ENCODE results near the gene MAPRE3. TPM values are rescaled to one million over a fixed set of nuclear protein-coding genes. Genes with fewer than 3 reads are reported as not detected.
A peak's percentile ranks its signal among the peaks of the same experiment; 100 is the strongest.

Gene MAPRE3
- polyA plus RNA-seq, 1 experiment, result 15.3 TPM

GRCh38 chr2:27025861-27026851, 55.7 kb downstream of the MAPRE3 start:
- DNase-seq (ENCODE audit: low read depth), result no peak
- Histone ChIP-seq H3K27me3 (ENCODE audit: control insufficient read depth, insufficient read depth, low read length) (no peaks in the 10 kb centered on the region), H3K4me3 (ENCODE audit: low read depth, low read length) (no peak overlapping the region), H3K36me3 (ENCODE audit: control insufficient read depth, insufficient read depth, low read length) (peaks cover 13% of the 10 kb centered on the region)
- CTCF ChIA-PET, result interaction anchor here (1.2 to 2.1 kb wide), 4 partner anchors 9 to 65 kb away, joined by 3 to 7 read pairs (median 6); no protein-coding TSS in a partner anchor
- no peak for TF ChIP-seq CTCF (IDR thresholded peaks at IDR 0.05; ENCODE audit: insufficient read depth, low read depth, low read length)
- POLR2A ChIA-PET, result no interaction called here

GRCh38 chr2:27027211-27027651, 56.8 kb downstream of the MAPRE3 start:
- TF ChIP-seq CTCF (IDR thresholded peaks at IDR 0.05; ENCODE audit: insufficient read depth, low read depth, low read length), result no peak
- DNase-seq (ENCODE audit: low read depth), result no peak
- ChIA-PET POLR2A (no interaction called here), CTCF (interaction anchor here (1.3 kb wide), 1 partner anchor 10 kb away, joined by 7 read pairs; no protein-coding TSS in a partner anchor)
- Histone ChIP-seq H3K36me3 (ENCODE audit: control insufficient read depth, insufficient read depth, low read length) (peaks cover 13% of the 10 kb centered on the region), H3K4me3 (ENCODE audit: low read depth, low read length) (no peak overlapping the region), H3K27me3 (ENCODE audit: control insufficient read depth, insufficient read depth, low read length) (no peaks in the 10 kb centered on the region)

- no peak for DNase-seq (ENCODE audit: low read depth)
- H3K4me3 ChIP-seq (ENCODE audit: low read depth, low read length), result no peak overlapping the region
- no peak for TF ChIP-seq CTCF (IDR thresholded peaks at IDR 0.05; ENCODE audit: insufficient read depth, low read depth, low read length)
- H3K36me3 ChIP-seq (ENCODE audit: control insufficient read depth, insufficient read depth, low read length), result peaks cover 5% of the 10 kb centered on the region
- ChIA-PET POLR2A (no interaction called here), CTCF (no interaction called here)
- H3K27me3 ChIP-seq (ENCODE audit: control insufficient read depth, insufficient read depth, low read length), result no peaks in the 10 kb centered on the region
Observed at GRCh38 chr2:27029051-27029450, 58.6 kb downstream of the MAPRE3 start.

GRCh38 chr2:27032495-27033252, 62.2 kb downstream of the MAPRE3 start, which contains the start of gene TMEM214:
Gene TMEM214 (plus strand): TSS chr2:27032965. CDS start chr2:27033016, 51 bp downstream.
- ChIA-PET POLR2A (interaction anchor here (1.1 kb wide), 1 partner anchor 18 kb away, joined by 3 read pairs; no protein-coding TSS in a partner anchor), CTCF (interaction anchor here (1.2 to 1.9 kb wide), 5 partner anchors 10 to 71 kb away, joined by 3 to 13 read pairs (median 9); partner anchors contain the start of gene AGBL5)
- peak; percentile 13; the same call in 1 of the 2 replicates for TF ChIP-seq CTCF (IDR thresholded peaks at IDR 0.05; ENCODE audit: insufficient read depth, low read depth, low read length)
- Histone ChIP-seq H3K4me3 (ENCODE audit: low read depth, low read length) (peak within 1 kb of the TSS; percentile 92), H3K36me3 (ENCODE audit: control insufficient read depth, insufficient read depth, low read length) (peaks cover 25% of the 10 kb centered on the region), H3K27me3 (ENCODE audit: control insufficient read depth, insufficient read depth, low read length) (no peaks in the 10 kb centered on the region)
- DNase-seq (ENCODE audit: low read depth), result peak; percentile 51
